DMS 273 (cell line): ENCODE data around the gene SP110.
A peak's percentile ranks its signal among the peaks of the same experiment; 100 is the strongest.

ENCODE experiments used
- DNase-seq: peaks from one replicate; lab custom pipeline; 2025; ENCODE audit not compliant: unreplicated experiment; lab: John Stamatoyannopoulos, UW

The SP110 gene

GRCh38 chr2:230172852-230173251 is 46.9 kb downstream of the SP110 start:
- DNase-seq, result no peak

- no peak for DNase-seq
Measured at GRCh38 chr2:230172156-230172555, 47.6 kb downstream of the SP110 start.

- no peak for DNase-seq
Measured at GRCh38 chr2:230170532-230170931, 49.3 kb downstream of the SP110 start.

GRCh38 chr2:230166557-230167170 is 53.1 kb downstream of the SP110 start:
- no peak for DNase-seq

GRCh38 chr2:230164139-230164538 is 55.6 kb downstream of the SP110 start:
- DNase-seq, result no peak

- no peak for DNase-seq
Measured at GRCh38 chr2:230162981-230163380, 56.8 kb downstream of the SP110 start.

GRCh38 chr2:230161184-230161583 is 58.6 kb downstream of the SP110 start:
- no peak for DNase-seq

- peak; percentile 71 for DNase-seq
Measured at GRCh38 chr2:230160112-230160660, 59.6 kb downstream of the SP110 start.

- no peak for DNase-seq
Measured at GRCh38 chr2:230158468-230158867, 61.3 kb downstream of the SP110 start.

- no peak for DNase-seq
Measured at GRCh38 chr2:230156782-230157699, 62.7 kb downstream of the SP110 start.

GRCh38 chr2:230155359-230155758 is 64.4 kb downstream of the SP110 start:
- DNase-seq, result no peak

- no peak for DNase-seq
Measured at GRCh38 chr2:230153390-230153976, 66.3 kb downstream of the SP110 start.

GRCh38 chr2:230152334-230152733 is 67.5 kb downstream of the SP110 start:
- no peak for DNase-seq

- DNase-seq, result no peak
Measured at GRCh38 chr2:230144355-230144754, 75.4 kb downstream of the SP110 start.

GRCh38 chr2:230140667-230141066 is 79.1 kb downstream of the SP110 start:
- DNase-seq, result no peak

GRCh38 chr2:230137902-230138539 is 81.8 kb downstream of the SP110 start:
- DNase-seq, result no peak

GRCh38 chr2:230135130-230135525 is 84.7 kb downstream of the SP110 start:
- no peak for DNase-seq

- no peak for DNase-seq
Measured at GRCh38 chr2:230134496-230135129, 85.2 kb downstream of the SP110 start.

- DNase-seq, result no peak
Measured at GRCh38 chr2:230131366-230131765, 88.4 kb downstream of the SP110 start.

- no peak for DNase-seq
Measured at GRCh38 chr2:230130668-230131364, 89.0 kb downstream of the SP110 start.
